ENCODE data around the gene EPHA10. TPM values are rescaled to one million over a fixed set of nuclear protein-coding genes. Genes with fewer than 3 reads are reported as not detected.
A peak's percentile ranks its signal among the peaks of the same experiment; 100 is the strongest.
"Not testable (repeated sequence)": the region's sequence is repeated elsewhere in the genome, so short reads cannot be mapped to it uniquely, and the experiment has no call there.

EPHA10 gene
- total RNA-seq, 1 donor from 2014 or later, result not detected

- TF ChIP-seq, protein P1, sequence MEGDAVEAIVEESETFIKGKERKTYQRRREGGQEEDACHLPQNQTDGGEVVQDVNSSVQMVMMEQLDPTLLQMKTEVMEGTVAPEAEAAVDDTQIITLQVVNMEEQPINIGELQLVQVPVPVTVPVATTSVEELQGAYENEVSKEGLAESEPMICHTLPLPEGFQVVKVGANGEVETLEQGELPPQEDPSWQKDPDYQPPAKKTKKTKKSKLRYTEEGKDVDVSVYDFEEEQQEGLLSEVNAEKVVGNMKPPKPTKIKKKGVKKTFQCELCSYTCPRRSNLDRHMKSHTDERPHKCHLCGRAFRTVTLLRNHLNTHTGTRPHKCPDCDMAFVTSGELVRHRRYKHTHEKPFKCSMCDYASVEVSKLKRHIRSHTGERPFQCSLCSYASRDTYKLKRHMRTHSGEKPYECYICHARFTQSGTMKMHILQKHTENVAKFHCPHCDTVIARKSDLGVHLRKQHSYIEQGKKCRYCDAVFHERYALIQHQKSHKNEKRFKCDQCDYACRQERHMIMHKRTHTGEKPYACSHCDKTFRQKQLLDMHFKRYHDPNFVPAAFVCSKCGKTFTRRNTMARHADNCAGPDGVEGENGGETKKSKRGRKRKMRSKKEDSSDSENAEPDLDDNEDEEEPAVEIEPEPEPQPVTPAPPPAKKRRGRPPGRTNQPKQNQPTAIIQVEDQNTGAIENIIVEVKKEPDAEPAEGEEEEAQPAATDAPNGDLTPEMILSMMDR (IDR thresholded peaks at IDR 0.05; ENCODE audit: insufficient read depth, low read depth, low read length), result no peak
- no peak for TF ChIP-seq EZH2 (IDR thresholded peaks at IDR 0.05; ENCODE audit: insufficient read depth, low read length)
- Histone ChIP-seq H3K79me2 (ENCODE audit: insufficient read depth, low read length) (no peaks in the 10 kb centered on the region), H4K20me1 (ENCODE audit: insufficient read depth, low read length) (no peaks in the 10 kb centered on the region), H3K36me3 (ENCODE audit: insufficient read depth, low read length) (no peaks in the 10 kb centered on the region), H3K4me3 (ENCODE audit: insufficient read depth, low read depth, low read length) (no peak overlapping the region), H3K9me3 (ENCODE audit: insufficient read depth, low read depth, low read length) (no peaks in the 10 kb centered on the region), H3K9ac (ENCODE audit: low read length) (no peak overlapping the region), H3K4me1 (ENCODE audit: insufficient read depth, low read length) (no peaks in the 10 kb centered on the region), H2AFZ (ENCODE audit: low read depth, low read length) (no peak overlapping the region), H3K4me2 (ENCODE audit: low read length) (no peak overlapping the region), H3K27ac (ENCODE audit: low read depth, low read length) (no peak overlapping the region), H3K27me3 (ENCODE audit: insufficient read depth, low read length) (peaks cover 4% of the 10 kb centered on the region)
- FAIRE-seq, result no peak
- peaks cover 39% of the 10 kb centered on the region for H3K27me3 Mint-ChIP-seq (ENCODE audit: low read depth, unreplicated experiment)
- no peak for DNase-seq (ENCODE audit: low read depth)
- no peak overlapping the region for H3K4me3 Mint-ChIP-seq (ENCODE audit: unreplicated experiment)
- H3K4me1 Mint-ChIP-seq (ENCODE audit: low read depth, unreplicated experiment), result peaks cover 6% of the 10 kb centered on the region
- H3K36me3 Mint-ChIP-seq (ENCODE audit: low read depth, unreplicated experiment), result no peaks in the 10 kb centered on the region
- peaks cover 12% of the 10 kb centered on the region for H3K9me3 Mint-ChIP-seq (ENCODE audit: unreplicated experiment)
- no peak overlapping the region for H3K27ac Mint-ChIP-seq (ENCODE audit: unreplicated experiment)
Observed at GRCh38 chr1:37741662-37742061, 23.3 kb downstream of the EPHA10 start.

- Histone ChIP-seq H3K4me1 (ENCODE audit: insufficient read depth, low read length) (no peaks in the 10 kb centered on the region), H3K79me2 (ENCODE audit: insufficient read depth, low read length) (no peaks in the 10 kb centered on the region), H3K4me3 (ENCODE audit: insufficient read depth, low read depth, low read length) (no peak overlapping the region), H2AFZ (ENCODE audit: low read depth, low read length) (no peak overlapping the region), H3K27me3 (ENCODE audit: insufficient read depth, low read length) (peaks cover 4% of the 10 kb centered on the region), H3K9me3 (ENCODE audit: insufficient read depth, low read depth, low read length) (no peaks in the 10 kb centered on the region), H3K9ac (ENCODE audit: low read length) (no peak overlapping the region), H3K27ac (ENCODE audit: low read depth, low read length) (no peak overlapping the region), H4K20me1 (ENCODE audit: insufficient read depth, low read length) (no peaks in the 10 kb centered on the region), H3K36me3 (ENCODE audit: insufficient read depth, low read length) (no peaks in the 10 kb centered on the region), H3K4me2 (ENCODE audit: low read length) (no peak overlapping the region)
- peaks cover 11% of the 10 kb centered on the region for H3K9me3 Mint-ChIP-seq (ENCODE audit: unreplicated experiment)
- TF ChIP-seq, protein P1 (IDR thresholded peaks at IDR 0.05; ENCODE audit: insufficient read depth, low read depth, low read length), result no peak
- no peak for TF ChIP-seq EZH2 (IDR thresholded peaks at IDR 0.05; ENCODE audit: insufficient read depth, low read length)
- peaks cover 6% of the 10 kb centered on the region for H3K4me1 Mint-ChIP-seq (ENCODE audit: low read depth, unreplicated experiment)
- peaks cover 39% of the 10 kb centered on the region for H3K27me3 Mint-ChIP-seq (ENCODE audit: low read depth, unreplicated experiment)
- peak; percentile 6 for DNase-seq (ENCODE audit: low read depth)
- no peaks in the 10 kb centered on the region for H3K36me3 Mint-ChIP-seq (ENCODE audit: low read depth, unreplicated experiment)
- no peak for FAIRE-seq
- no peak overlapping the region for H3K27ac Mint-ChIP-seq (ENCODE audit: unreplicated experiment)
- no peak overlapping the region for H3K4me3 Mint-ChIP-seq (ENCODE audit: unreplicated experiment)
Observed at GRCh38 chr1:37741130-37741529, 23.8 kb downstream of the EPHA10 start.

DNA sequence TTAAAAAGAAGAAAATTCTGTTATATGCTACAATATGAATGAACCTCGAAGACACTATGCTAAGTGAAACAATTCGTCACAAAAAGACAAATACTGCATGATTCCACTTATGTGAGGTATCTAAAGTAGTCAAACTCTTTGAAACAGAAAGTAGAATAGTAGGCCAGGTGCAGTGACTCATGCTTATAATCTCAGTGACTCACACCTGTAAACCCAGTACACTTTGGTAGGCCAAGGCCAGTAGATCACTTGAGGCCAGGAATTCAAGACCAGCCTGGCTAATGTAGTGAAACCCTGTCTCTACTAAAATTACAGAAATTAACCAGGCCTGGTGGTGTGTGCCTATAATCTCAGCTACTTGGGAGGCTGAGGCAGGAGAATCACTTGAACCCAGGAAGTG lies 25.7 kb downstream of the EPHA10 start:
- Histone ChIP-seq H4K20me1 (ENCODE audit: insufficient read depth, low read length) (no peaks in the 10 kb centered on the region), H3K4me1 (ENCODE audit: insufficient read depth, low read length) (no peaks in the 10 kb centered on the region), H3K36me3 (ENCODE audit: insufficient read depth, low read length) (no peaks in the 10 kb centered on the region), H3K79me2 (ENCODE audit: insufficient read depth, low read length) (no peaks in the 10 kb centered on the region), H3K4me3 (ENCODE audit: insufficient read depth, low read depth, low read length) (no peak overlapping the region), H3K9me3 (ENCODE audit: insufficient read depth, low read depth, low read length) (no peaks in the 10 kb centered on the region), H2AFZ (ENCODE audit: low read depth, low read length) (no peak overlapping the region), H3K9ac (ENCODE audit: low read length) (no peak overlapping the region), H3K4me2 (ENCODE audit: low read length) (no peak overlapping the region), H3K27ac (ENCODE audit: low read depth, low read length) (no peak overlapping the region), H3K27me3 (ENCODE audit: insufficient read depth, low read length) (peaks cover 8% of the 10 kb centered on the region)
- Mint-ChIP-seq H3K27ac (ENCODE audit: unreplicated experiment) (no peak overlapping the region), H3K36me3 (ENCODE audit: low read depth, unreplicated experiment) (no peaks in the 10 kb centered on the region), H3K9me3 (ENCODE audit: unreplicated experiment) (peaks cover 11% of the 10 kb centered on the region), H3K4me3 (ENCODE audit: unreplicated experiment) (no peak overlapping the region), H3K4me1 (ENCODE audit: low read depth, unreplicated experiment) (peaks cover 6% of the 10 kb centered on the region), H3K27me3 (ENCODE audit: low read depth, unreplicated experiment) (peaks cover 51% of the 10 kb centered on the region)
- no peak for FAIRE-seq
- no peak for DNase-seq (ENCODE audit: low read depth)
- TF ChIP-seq, protein P1 (IDR thresholded peaks at IDR 0.05; ENCODE audit: insufficient read depth, low read depth, low read length), result no peak
- TF ChIP-seq EZH2 (IDR thresholded peaks at IDR 0.05; ENCODE audit: insufficient read depth, low read length), result no peak

GRCh38 chr1:37738619-37739018 lies 26.3 kb downstream of the EPHA10 start:
- H3K79me2 ChIP-seq (ENCODE audit: insufficient read depth, low read length); H3K27ac Mint-ChIP-seq (ENCODE audit: unreplicated experiment); H3K9me3 ChIP-seq (ENCODE audit: insufficient read depth, low read depth, low read length); H3K4me2 ChIP-seq (ENCODE audit: low read length); H3K36me3 ChIP-seq (ENCODE audit: insufficient read depth, low read length); H3K36me3 Mint-ChIP-seq (ENCODE audit: low read depth, unreplicated experiment); H3K9ac ChIP-seq (ENCODE audit: low read length); H4K20me1 ChIP-seq (ENCODE audit: insufficient read depth, low read length); FAIRE-seq; H3K4me1 ChIP-seq (ENCODE audit: insufficient read depth, low read length); H3K4me3 Mint-ChIP-seq (ENCODE audit: unreplicated experiment); H3K4me3 ChIP-seq (ENCODE audit: insufficient read depth, low read depth, low read length); H3K4me1 Mint-ChIP-seq (ENCODE audit: low read depth, unreplicated experiment); H3K27ac ChIP-seq (ENCODE audit: low read depth, low read length); H2AFZ ChIP-seq (ENCODE audit: low read depth, low read length); DNase-seq (ENCODE audit: low read depth): not testable (repeated sequence)
- peaks cover 52% of the 10 kb centered on the region for H3K27me3 Mint-ChIP-seq (ENCODE audit: low read depth, unreplicated experiment)
- peaks cover 13% of the 10 kb centered on the region for H3K27me3 ChIP-seq (ENCODE audit: insufficient read depth, low read length)
- peaks cover 11% of the 10 kb centered on the region for H3K9me3 Mint-ChIP-seq (ENCODE audit: unreplicated experiment)
